ENCODE data around the gene KHDC1.
"Not testable (repeated sequence)": the region's sequence is repeated elsewhere in the genome, so short reads cannot be mapped to it uniquely, and the experiment has no call there.

KHDC1 gene

DNA sequence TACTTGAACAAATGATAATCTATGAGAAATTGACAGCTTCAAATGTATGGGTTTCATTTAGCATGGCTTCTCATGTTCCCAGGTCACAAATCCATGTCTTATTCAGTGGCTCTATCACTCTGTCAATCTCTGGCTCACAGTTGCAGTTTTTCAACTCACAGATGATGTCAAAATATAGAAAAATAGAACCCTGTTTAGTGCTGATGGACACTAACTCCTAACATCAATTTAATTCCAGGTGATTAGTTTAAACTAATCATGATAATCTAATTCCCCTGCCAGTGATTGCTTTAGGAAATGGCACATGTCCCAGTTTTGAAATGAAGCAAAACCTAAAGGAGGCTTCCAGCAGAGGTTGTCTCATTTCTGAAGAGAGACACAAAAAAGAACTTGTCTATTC is 13.0 kb downstream of the KHDC1 start:
- DNase-seq (ENCODE audit: low spot score): no peak

DNA sequence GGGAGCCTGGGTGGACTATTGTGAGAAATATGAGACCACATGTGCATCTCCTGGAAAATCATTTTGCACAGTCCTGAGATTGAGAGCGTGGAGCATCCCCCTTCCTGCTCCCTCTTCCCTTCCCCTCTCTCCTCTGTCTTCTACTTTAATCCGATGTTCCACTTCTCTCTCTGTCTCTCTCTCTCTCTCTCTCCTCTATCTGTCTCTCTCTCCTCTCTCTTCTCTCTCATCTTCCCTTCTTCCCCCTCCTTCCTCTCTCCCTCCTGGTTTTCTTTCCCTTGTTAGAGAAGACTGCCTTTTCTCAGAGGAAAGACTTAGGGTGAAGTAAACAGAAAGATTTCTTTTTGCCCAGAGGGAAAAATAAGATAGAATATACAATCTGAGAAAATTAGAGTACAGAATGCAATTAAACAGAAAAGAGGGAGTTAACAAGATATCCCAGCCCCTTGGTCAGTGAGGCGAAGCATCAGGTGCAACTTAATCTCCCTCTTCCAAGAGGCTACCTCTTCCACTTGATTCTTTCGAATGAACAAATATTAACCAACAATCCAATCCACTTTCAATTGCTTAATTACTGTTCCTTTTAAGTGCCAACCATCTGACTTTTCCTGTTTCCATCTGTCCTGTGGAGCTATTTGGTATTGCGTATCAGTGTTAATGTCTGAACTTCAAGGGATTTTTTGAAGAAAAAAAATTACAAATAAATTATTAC is 14.6 kb downstream of the KHDC1 start:
- no peak for DNase-seq (ENCODE audit: low spot score)

DNA sequence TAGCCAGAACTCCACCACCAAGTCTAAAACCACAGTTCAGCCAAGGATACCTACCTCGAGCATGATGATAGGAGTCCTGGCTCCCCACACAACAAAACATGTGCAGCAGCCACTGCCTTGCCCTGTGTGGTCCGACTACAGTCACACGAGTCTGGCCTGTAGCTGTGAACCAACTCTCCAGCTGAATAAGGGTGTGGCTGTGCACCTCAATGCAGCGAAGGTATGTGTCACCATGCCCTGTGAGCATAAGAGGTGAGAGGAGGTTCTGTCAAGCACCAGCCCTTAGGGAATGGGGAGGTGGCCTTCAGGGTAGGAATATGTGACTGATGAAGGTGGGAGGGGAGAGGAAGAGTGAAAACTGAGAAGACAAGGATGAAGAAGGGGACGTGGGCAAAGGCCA is 21.0 kb downstream of the KHDC1 start:
- DNase-seq (ENCODE audit: low spot score): no peak

DNA sequence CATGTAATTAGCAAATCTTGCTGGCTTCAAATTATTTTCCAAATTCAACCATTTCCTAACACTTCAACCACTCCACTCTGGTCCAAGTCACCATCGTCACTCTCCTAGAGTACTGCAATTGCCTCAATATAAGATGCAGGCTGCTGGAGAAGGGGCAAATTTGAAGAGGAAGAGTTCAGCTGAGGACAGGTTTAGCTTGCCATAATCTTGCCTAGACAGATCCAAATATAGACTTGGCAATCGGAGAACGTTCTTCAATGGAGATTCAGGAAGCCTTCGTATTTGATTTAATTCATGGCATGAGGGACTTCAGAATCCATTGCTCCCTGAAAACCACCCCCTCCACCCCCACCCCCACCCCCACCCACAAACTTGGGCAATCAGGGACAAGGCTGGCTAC is 22.3 kb downstream of the KHDC1 start:
- no peak for DNase-seq (ENCODE audit: low spot score)

DNA sequence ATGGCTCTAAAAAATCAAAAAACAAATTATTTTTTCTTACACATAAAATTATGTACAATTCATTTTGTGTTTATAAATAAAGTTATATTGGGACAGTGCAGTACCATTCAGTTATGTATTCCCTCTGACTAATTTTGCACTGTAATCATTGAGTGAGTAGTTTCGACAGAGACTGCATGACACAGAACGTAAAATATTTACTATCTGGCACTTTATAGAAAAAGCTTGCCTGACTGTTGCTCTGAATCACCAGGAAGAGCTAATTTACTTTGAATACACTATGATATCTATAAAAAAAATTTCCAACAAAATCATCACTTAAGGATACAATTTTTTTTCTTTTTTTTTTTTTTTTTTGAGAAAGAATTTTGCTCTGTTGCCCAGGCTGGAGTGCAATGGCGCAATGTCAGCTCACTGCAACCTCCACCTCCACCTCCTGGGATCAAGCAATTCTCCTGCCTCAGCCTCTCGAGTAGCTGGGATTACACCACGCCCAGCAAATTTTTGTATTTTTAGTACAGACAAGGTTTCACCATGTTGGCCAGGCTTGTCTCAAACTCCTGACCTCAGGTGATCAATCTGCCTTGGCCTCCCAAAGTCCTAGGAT is 26.7 kb downstream of the KHDC1 start:
- no peak for DNase-seq (ENCODE audit: low spot score)

DNA sequence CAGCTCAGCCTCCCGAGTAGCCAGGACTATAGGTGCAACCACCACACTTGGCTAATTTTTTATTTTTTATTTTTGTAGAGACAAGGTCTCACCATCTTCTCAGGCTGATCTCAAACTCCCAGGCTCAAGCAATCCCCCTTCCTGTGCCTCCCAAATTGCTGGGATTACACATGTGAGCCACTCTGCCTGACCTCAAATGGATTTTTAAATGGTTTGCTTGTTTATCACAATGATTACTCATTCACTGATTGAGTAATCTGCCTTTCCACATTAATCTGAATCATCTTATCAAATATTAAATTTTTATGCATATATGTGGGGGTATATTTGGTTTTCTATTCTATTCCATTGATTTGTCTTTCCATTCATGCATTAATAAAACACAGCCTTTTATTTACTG is 28.3 kb downstream of the KHDC1 start:
- no peak for DNase-seq (ENCODE audit: low spot score)

DNA sequence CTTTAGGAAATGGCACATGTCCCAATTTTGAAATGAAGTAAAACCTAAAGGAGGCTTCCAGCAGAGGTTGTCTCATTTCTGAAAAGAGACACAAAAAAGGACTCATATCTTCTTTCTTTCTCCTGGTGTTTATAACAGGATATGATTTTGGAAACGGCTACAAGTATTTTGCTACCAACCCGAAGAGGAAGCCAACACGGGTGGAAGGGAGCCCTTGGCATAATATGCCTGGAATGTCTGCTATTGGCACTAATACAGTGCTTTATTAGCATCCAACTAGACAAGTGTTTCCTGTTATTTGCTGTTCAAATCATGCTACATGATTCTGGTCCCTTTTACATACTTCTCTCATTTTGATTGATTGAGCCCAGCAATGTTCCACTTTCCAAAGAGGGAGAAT is 29.0 kb downstream of the KHDC1 start:
- not testable (repeated sequence) for DNase-seq (ENCODE audit: low spot score)

DNA sequence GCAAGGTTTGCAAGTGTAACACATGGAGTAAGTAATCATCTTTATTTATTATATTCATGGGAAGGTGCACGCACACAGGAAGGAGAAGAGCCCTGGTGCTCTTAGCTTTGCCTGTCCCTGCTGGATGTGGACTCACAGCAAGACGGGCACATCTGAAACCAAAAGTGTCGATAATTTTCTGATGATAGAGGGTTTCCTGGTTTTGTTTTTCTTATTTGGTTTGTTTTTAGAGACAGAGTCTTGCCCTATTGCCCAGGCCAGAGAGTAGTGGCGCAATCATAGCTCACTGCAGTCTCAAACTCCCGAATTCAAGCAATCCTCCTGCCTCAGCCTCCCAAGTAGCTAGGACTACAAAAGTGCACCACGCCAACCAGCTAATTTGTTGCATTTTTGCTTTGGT is 29.9 kb downstream of the KHDC1 start:
- DNase-seq (ENCODE audit: low spot score): no peak

DNA sequence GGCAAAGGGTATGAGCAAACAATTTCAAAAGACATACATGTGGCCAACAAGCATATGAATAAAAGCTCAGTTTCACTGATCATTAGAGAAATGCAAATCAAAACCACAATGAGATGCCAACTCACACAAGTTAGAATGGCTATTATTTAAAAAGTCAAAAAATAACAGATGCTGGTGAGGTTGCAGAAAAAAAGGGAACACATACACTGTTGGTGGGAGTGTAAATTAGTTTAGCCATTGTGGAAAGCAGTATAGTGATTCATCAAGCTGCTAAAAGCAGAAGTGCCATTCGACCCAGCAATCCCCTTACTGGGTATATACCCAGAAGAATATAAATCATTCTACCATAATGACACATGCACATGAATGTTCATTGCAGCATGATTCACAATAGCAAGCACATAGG is 31.0 kb downstream of the KHDC1 start:
- DNase-seq (ENCODE audit: low spot score): no peak

DNA sequence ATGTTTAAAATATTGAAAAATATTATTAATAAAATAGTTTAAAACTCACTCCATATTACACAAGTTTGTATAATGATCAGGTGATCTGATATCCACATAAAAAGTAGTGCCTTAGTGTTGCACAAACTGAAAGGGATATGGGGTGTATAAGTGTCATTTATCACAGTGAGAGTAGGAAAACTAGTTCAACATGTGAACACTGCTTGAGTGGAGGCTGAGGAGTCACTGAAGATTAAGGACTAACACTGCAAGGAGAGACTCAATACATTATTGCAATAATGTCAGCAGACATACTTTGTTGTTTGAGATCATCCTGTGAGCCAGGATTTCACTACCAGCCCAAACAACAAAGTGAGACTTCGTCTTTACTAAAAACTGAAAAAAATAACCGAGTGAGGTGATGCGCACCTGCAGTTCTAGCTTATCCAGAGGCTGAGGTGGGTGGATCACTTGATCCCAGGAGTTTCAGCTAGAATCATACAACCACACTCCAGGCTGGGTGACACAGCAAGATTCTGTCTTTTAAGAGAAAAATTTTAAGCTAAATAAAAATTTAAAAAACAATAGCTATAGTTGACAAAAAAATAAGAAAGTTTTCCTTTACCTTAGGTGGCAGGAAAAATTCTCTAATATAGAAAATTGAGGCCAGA is 35.3 kb downstream of the KHDC1 start:
- no peak for DNase-seq (ENCODE audit: low spot score)

DNA sequence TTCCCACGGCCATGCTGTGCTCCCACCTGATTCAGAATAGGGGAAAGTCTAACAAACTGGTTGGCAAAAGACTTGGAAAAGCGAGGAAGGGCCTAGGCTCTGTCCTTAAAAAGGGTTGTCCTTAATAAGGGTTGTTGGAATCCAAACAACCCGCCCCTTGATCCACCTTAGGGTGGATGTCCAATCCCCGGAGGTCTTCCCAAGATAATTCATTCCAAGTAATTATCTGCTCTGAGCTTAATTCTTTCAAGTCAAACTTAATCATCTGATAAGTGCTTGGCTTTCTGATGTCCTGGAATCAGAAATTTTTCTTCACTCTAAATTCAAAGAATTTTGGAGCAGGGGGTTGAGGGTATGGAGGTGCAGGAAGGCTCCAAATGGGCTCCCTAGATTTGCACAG is 37.6 kb downstream of the KHDC1 start, which contains the start of gene KHDC1L:
KHDC1L (minus strand) TSS at position 101 of the 400 bp plus-strand sequence; CDS start at position 13, 88 bp downstream.
- DNase-seq (ENCODE audit: low spot score): no peak

DNA sequence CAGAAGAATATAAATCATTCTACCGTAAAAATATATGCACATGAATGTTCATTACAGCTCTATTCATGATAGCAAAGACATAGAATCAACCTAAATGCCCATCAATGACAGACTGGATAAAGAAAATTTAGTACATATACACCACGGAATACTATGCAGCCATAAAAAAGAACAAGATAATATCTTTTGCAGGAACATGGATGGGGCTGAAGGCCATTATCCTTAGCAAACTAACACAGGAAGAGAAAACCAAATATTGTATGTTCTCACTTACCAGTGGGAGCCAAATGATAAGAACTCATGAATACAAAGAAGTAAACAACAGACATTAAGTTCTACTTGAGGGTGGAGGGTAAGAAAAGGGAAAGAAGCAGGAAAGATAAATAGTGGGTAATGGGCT is 46.1 kb downstream of the KHDC1 start:
- no peak for DNase-seq (ENCODE audit: low spot score)

DNA sequence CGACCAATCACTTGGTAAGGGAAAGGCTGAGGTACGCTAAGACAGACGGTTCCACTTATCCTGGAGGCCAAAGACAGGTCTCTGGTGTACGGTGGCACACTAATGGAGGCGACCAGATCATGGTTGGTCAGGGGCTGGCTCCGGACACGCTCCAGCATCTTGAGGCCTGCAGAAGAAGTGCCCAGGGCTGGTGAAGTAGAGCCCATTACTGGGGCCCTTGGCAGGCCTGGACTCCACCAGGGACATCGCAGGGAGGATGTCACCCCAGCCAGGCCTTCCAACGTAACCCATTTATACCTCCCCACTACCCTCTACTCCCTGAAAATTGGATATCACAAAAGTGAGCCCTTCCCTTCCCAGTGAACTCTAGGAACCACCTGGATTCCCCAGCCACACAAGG is 53.9 kb downstream of the KHDC1 start:
- no peak for DNase-seq (ENCODE audit: low spot score)

DNA sequence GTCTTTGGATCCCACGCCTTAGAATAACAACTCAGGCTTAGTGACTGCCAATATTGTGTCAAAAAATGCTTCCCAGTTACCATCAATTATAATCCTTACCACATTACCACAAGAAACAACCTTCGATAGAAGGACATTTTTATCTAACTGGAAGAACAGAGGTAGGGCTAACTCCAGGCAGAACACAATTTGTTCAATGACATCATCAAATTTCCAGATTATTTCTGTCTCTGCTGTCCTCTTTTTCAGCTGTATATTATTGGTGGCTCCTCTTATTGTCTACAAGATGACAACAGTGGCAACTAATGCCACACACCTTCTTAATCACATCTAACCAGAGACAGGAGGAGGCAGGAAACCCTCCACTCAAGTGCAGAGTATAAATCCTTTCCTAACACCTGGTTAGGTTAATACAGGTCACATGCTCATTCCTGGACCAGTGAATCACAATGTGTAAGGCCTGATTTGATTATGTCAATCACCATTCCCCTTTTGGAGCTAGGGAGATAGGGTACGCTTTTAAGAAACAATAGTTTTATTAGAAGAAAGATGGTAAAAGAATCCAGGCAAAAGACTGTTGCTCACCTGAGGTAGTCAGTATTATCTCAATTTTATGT is 55.7 kb downstream of the KHDC1 start:
- DNase-seq (ENCODE audit: low spot score): no peak

DNA sequence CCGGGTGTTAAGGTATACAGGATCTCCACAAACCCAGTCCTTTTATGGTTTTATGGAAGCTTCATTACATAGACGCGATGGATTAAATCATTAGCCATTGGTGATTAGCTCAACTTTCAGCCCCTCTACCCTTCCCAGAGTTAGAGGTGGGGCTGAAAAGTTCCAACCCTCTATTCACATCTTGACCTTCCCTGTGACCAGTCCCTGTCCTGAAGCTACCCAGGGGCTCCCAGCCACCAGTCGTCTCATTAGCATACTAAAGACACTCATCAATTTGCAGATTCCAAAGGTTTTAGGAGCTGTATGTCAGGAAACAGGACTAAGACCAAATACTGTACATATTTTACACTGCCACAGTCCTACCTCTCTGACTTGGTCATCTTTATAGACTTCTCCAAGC is 58.7 kb downstream of the KHDC1 start:
- DNase-seq (ENCODE audit: low spot score): no peak

DNA sequence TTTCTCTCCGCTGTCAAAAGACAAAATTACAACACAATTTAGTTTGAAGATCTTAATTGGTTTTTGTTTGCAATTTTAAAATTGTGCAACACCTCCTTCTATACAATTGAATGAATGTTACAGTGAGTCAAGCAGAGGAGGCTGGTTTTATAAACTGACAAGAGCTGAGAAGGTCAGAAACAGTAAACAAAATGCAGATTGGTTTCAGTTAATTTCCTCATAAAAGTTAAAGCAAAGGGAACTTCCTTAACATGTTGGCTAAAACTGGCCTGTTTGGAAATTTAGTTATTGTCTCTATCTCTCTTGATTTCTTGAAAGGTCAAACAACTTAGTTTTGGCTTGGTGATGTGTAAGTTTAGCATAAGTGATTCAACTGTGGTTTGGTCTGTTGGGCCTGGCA is 59.9 kb downstream of the KHDC1 start:
- no peak for DNase-seq (ENCODE audit: low spot score)

DNA sequence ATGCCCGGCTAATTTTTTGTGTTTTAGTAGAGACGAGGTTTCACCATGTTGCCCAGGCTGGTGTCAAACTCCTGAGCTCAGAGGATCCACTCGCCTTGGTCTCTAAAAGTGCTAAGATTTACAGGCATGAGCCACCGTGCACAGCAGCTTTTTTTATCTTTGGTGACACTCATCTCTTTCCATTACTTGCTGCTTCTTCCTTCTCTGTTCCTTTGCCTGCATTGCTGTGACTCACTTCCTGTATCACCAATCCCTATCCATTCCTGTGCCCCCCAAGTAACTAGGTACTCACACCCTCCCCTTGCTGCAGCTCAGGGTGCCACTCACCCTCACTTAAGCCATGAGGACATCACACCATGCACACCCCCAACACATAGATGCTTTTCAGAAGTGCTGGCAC is 62.3 kb downstream of the KHDC1 start:
- no peak for DNase-seq (ENCODE audit: low spot score)

DNA sequence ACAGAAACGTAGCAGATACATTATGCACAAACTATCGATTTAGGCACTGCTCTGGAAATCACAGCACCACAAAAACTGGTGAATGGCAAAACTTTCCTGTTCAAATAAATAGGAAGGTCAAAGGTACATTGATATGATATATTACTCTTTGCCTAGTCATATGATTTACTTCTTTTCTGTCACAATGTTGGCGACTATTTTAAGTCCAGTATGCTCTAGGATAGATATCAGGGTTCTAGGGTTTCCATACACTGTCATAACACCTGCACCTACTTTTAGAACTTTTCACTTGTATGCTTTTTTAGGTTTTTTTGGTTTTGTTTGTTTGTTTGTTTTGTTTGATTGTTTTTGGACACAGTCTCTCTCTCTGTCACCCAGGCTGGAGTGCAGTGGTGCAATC is 62.7 kb downstream of the KHDC1 start:
- no peak for DNase-seq (ENCODE audit: low spot score)

DNA sequence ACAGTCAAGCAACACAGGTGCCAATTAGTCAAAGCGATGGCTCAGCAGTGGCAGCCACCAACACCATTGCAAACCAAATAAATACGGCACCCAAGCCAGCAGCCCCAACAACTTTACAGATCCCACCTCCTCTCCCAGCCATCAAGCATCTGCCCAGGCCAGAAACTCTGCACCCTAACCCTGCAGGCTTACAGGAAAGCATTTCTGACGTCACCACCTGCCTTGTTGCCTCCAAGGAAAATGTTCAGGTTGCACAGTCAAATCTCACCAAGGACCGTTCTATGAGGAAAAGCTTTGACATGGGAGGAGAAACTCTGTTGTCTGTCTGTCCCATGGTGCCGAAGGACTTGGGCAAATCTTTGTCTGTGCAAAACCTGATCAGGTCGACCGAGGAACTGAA is 68.3 kb downstream of the KHDC1 start:
- no peak for DNase-seq (ENCODE audit: low spot score)

DNA sequence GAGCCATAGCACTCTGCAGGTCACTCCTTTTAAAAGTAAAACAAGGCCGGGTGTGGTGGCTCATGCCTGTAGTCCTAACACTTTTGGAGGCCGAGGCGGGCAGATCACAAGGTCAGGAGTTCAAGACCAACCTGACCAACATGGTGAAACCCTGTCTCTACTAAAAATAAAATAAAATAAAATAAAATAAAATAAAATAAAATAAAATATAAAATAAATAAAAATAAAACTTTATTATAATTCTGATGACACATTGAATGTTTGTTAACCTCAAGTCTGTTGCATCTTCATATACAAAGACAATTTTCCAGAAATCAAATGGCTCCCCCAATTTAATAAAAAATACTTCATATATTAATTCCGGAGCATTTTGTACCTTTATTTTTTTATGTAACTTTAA is 69.7 kb downstream of the KHDC1 start:
- not testable (repeated sequence) for DNase-seq (ENCODE audit: low spot score)

Data from globus pallidus (tissue), 1 donor.